PC-3 (cell line): ENCODE data around the gene MMP21.

ENCODE experiments used
- EZH2phosphoT487 ChIP-seq: fragments of 300-600 bp; sonication (generic); IDR thresholded peaks from 2 replicates; pipeline ENCODE4 v1.6.1; 2018; ENCODE audit warnings: mild to moderate bottlenecking, antibody characterized with exemption, low read length, borderline replicate concordance
- TF ChIP-seq, protein P1 (sequence below): fragments of 300-600 bp; sonication (generic); conservative IDR thresholded peaks from 2 replicates; pipeline ENCODE4 v1.5.1; 2017; ENCODE audit warnings: antibody characterized with exemption, low read depth, mild to moderate bottlenecking, low read length

DNA sequence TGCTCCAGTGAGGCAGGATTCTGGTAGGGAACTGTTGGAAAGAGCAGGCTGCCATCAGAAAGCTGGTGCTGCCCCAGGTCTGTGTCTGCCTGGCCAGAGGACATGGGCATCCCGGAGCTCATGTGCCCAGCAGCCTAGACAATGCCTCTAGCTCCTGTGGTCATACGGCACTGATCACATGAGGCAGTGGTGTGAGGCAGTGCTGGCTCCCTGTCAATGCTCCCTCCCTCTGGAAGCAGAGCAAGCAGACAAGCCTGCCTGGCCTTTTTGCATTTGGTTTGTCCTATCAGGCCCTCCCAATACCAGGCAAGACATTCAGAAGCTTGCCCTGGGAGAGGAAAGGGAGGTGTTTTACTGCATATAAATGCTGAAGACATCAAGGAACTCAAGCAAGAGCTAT lies 19.5 kb upstream of the MMP21 start:
- TF ChIP-seq, protein P1, sequence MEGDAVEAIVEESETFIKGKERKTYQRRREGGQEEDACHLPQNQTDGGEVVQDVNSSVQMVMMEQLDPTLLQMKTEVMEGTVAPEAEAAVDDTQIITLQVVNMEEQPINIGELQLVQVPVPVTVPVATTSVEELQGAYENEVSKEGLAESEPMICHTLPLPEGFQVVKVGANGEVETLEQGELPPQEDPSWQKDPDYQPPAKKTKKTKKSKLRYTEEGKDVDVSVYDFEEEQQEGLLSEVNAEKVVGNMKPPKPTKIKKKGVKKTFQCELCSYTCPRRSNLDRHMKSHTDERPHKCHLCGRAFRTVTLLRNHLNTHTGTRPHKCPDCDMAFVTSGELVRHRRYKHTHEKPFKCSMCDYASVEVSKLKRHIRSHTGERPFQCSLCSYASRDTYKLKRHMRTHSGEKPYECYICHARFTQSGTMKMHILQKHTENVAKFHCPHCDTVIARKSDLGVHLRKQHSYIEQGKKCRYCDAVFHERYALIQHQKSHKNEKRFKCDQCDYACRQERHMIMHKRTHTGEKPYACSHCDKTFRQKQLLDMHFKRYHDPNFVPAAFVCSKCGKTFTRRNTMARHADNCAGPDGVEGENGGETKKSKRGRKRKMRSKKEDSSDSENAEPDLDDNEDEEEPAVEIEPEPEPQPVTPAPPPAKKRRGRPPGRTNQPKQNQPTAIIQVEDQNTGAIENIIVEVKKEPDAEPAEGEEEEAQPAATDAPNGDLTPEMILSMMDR: no peak
- no peak for TF ChIP-seq EZH2phosphoT487
